GM18858 (cell line): Measurements from ENCODE around the gene GPAT3.
"Not testable (repeated sequence)": the region's sequence is repeated elsewhere in the genome, so short reads cannot be mapped to it uniquely, and the experiment has no call there.

ENCODE experiments used
- ATAC-seq: cut with Tn5 transposase; IDR thresholded peaks from one replicate; pipeline ENCODE4 v1.9.1; 2021; ENCODE audit not compliant: unreplicated experiment

Gene GPAT3

DNA sequence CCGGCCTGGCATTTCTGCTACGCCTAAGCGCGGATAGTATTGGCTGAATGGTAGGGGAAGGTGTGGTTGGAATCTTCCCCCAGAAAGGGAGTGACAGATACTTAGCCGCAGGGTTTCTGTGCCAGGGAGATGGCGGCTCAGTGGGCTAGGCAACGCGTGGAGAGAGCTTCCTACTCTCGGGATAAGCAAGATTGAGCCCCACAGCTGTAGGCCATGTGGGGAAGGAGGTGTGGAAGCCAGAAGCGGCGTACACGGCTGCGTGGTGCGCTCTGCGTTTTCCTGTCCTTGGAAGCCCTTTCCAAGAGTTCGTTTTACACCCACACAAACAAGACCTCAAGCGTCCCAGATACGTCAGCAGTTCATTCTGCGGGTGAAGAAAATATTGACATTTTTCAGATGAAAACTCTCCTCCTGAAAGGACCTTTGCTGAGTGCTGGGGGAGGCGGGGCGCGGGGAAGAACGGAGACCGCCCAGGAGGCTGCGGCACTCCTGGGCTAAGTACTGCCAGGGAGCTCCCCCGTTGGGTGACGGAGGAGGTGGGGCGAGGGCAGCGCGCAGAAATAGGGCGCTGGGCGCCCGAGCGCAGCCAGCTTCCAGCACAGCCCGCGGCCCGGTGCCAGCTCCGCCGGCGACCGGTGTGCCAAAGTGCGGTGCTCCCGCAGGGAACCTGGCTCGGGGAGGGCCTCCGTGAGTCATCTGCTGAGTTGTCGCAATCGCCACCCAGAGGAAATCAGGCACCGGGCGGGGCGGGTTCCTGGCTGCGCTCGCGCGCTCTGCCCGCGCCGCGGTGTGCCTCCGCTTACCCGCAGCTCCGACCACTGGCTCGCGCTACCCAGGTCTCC is at the start of gene GPAT3:
TSS of gene GPAT3 (plus strand) at position 589 of the 842 bp plus-strand sequence. CDS start 515 bp downstream, outside the sequence.
- ATAC-seq = peak; percentile 59

DNA sequence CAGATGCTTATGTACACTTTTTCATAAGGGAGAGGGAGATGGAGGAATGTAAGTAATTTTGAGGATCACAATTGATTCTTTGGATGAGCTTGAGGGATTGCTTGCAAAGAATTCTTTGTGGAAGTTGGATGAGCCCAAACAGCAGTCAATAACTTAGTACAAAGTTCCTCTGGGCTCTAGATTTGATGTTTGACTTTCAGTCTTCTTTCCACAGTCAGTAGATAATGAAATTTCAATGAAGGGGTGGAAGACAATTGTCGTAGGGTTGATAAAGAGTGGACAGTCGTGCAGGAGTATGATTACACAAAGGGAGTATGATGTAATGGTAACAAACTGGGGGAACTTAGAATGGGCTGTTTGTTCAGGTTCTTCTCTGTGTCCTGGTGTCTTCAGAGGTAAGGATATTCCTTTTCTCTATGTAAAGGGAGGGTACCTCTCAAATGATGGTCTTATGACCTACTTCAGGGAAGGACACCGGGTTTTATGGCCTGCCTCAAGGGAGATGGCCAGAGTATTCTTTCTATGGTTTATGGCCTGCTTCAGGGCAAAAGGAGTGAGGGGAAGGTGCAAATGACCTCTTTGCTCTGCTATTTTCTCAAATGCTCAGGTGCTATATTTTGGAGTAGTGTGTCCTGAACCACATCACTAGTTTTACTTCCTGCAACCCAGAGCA is 49.3 kb upstream of the GPAT3 start:
- no peak for ATAC-seq

DNA sequence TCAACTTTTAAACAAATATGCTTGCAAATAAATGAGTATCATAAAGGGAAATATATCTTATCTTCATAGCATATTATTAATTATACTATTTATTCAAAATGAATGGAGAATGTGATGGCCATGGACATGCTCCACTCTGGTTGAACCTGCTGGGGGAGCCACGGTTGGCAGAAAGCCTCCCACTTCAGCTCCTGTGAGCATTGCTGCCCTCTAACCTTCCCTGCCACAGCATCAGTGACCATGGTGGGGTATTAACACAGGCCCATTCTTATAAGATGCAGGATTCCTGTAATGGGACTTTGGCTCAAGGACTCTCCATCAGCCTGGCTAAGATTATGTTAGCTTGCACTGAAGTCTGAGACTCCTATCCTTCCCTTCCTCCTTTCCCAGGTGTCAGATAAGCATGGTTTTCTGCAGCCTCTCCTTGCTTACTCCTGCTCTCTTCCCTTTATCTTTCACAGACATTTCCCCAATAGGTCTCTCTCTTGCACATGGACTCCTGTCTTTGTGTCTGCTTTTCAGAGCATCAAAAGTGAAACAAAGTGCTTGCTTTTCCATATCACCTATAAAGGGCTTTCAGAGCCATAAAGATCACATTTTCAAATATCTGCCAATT is 46.1 kb upstream of the GPAT3 start:
- ATAC-seq = no peak

DNA sequence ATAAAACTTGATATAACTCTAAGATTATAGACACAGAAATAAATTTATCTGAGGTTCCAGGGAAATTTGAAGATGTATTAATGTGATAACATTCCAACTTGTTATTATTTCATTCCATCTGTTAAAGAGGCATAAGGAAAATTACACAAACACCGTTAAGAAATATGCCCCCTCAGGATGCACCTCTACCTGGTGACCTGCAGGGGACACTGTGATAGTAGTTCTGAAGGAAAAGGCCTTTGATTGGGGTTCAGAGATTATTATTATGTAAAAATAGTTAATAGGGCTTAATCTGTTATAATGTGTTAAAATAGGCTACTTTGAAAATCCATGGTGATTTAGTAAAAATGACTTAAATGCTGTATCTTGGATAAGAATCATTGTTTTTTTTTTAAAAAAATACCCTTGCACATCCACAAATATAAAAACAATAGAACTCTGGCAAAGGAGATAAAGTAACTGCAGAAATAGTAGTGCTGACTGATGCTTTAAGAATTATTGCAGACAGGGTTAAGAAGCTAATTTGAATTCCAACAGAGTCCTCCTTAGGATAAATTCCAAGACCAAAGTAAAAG is 44.9 kb upstream of the GPAT3 start:
- ATAC-seq = peak; percentile 84

DNA sequence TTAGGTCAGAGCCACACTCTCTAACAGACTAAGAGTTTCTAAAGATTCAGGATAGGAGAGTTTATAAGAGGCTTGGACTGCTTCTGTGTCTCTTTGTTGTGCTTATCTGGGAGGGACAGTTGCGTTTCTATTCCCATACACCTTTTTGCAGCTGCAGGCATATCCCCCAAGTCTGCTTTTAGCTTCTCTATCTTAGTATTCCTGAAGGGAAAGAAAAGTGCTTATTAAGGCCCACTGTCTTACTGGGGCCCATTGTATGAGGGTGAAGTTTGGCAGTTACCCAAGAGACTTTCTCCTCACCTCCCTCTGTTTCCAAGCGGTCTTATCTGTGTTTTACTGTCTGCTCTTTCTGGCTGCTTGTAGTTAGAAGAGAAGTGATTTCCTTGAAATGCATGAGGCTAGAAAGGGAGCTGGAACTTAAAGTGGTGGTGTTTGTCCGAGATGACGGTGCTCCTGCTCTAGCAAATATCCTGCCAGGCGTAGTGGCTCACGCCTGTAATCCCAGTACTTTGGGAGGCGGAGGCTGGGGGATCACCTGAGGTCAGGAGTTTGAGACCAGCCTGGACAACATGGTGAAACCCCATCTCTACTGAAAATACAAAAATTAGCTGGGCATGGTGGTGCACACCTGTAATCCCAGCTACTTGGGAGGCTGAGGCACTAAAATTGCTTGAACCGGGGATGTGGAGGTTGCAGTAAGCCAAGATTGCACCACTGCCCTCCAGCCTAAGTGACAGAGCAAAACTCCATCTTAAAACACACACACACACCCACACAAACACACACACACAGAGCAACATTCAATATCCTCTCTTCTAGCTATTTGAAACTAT is 39.6 kb upstream of the GPAT3 start:
- ATAC-seq = not testable (repeated sequence)

DNA sequence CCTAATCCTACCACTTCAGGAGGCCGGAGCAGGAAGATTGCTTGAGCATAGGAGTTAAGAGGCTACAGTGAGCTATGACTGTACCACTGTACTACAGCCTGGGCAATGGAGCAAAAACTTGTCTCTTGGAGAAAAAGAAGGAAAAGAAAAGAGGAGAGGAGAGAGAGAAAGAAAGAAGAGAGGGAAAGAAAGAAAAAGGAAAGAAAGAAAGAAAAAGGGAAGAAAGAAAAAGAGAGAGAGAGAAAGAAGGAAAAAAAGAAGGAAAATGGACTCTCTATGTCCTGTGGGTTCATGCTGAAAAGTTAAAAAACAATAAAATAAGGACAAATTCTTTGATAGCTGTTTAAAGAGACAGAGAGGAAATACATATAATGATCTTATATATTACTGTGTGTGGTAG is 37.7 kb upstream of the GPAT3 start:
- no peak for ATAC-seq

GRCh38 chr4:83501671-83502070 is 34.2 kb upstream of the GPAT3 start:
- not testable (repeated sequence) for ATAC-seq

DNA sequence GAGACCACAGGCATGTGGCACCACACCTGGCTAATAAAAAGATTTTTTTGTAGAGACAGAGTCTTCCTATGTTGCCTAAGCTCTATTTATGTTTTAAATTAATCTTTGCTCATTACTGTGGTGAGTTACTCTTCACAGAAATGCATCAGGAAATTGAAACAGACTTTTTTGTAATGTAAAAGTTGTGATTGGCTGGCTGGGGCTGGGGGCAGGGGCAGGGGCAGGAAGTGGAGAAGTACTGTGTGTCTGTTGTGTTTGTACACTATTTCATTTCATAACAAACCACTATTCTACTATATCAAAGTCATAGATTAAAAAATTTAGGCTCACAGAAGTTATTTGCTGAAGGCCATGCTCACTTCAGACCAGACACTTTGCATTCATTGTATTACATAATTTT is 31.9 kb upstream of the GPAT3 start:
- ATAC-seq = no peak

DNA sequence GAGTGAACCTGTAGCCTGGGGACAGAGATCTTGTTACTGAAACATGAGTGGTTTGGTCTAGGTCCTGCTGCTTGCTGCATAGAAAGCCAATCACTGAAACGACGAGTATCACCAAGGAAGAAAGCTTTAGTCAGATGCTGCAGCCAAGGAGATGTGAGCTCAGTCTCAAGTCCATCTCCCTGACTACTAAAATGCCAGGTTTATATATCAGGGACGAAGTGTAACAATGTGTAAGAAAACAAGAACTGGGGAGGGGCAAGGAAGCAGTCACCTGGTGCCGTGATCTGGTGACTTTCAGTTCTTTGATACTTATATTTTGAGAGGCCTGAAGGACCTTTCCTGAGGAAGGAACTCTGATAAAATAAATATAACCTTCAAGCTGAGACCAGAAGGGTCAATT is 31.4 kb upstream of the GPAT3 start:
- ATAC-seq = no peak

- no peak for ATAC-seq
These were observed 30.9 kb upstream of the GPAT3 start for GRCh38 chr4:83504996-83505395.

DNA sequence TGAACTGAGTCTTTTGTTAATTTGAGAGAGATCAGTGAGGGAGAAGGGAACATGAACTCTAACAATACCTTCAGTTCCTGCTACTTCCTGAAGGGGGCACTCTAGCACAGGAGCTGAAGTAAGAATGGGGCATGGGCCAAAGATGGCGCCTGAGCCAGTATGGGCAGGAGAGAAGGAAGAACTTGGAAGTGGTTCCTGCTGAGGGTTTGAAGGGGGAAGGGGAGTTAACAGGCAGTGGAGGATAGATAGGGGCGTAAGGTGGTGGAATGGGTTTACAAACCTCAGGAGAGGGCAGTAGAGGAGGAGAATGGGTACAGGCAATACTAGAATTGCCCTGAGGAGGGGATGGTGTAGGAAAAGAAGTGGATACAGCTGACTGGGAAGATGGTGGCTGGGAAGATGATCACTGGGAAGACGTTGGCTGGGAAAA is 26.7 kb upstream of the GPAT3 start:
- not testable (repeated sequence) for ATAC-seq

- ATAC-seq = no peak
These were observed 25.5 kb upstream of the GPAT3 start for GRCh38 chr4:83510442-83510841.

DNA sequence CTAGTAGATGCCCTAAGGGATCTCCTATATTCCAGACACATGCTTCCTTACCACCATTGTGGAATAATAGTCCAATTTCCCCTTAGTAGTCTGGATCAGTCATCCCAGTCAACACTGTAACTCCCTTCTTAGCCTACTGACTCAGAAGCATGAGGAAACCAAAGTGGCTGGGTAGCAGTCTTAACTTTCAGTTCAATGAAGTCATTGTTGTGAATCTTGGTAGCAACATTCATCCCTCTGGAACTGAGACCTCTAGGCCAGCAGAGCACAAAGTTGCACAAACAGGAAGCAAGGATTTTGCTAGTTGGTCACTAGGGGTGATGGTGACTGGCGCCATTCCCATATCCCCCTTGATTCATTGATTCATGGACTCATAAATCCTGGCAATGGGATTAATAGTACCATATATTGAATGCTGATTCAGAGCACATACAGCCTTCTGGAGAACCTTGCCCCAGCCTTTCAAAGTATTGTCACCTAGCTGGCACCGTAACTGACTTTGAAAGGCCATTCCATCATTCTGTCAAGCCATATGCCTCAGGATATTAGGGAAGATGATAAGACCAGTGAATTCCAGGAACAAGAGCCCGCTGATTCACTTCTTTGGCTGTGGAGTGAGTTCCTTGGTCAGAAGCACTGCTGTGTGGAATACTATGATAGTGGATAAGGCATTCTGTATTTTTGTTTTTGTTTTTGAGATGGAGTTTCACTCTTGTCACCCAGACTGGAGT is 19.7 kb upstream of the GPAT3 start:
- no peak for ATAC-seq

GRCh38 chr4:83522239-83522638 is 13.7 kb upstream of the GPAT3 start:
- ATAC-seq = no peak

DNA sequence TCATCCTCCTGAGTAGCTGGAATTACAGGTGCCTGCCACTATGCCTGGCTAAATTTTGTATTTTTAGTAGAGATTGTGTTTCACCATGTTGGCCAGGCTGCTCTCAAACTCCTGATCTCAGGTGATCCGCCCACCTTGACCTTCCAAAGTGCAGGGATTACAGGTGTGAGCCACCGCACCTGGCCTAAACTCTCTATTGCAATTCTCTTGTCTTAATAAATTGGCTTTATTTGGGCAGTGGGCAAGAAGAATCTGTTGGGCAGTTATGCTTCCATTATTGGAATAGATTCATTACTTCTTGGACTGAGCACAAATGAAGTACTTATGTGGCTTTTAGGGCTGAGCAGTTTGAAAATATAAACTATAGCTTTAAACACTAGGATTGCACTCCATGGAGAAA is 8.2 kb upstream of the GPAT3 start:
- no peak for ATAC-seq

- peak; percentile 3 for ATAC-seq
These were observed 709 bp downstream of the GPAT3 start for GRCh38 chr4:83536362-83537272.

DNA sequence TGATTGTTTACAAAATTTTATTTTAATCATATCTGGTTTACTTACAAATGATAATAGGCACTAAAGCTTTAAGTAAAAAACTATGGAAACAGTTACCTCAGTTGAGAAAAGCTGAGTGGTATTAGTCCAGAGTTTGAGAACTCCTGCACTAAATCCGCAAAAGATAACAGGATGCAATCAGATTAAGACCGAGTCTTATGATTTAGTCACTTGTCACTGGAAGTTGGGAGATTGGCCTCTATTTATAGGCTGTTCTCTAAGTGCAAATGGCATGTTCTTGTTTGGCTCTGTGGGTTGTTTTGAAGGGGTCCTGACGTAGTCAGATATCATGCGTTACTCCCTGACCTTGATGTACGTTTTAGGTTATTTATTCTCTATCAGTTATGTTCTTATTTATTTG is 6.3 kb downstream of the GPAT3 start:
- no peak for ATAC-seq

DNA sequence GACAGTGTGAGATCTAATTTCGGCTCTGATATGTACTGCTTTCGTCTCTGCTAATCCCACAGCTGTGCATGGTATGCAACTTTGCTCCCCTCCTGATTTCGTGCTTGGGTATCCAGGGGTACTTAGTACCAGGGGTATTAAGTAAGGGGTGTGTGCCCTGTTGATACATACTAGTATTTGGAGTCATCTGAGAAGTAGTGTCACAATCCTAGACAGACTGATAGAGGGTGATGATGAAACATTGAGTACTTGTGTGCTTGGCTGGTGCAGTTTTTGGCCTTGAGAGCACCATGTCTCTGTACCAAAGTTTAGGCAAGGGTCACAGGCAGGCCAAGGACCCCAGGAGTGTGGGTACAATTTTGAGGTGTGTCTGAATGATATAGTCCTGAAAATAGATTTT is 10.9 kb downstream of the GPAT3 start:
- ATAC-seq = no peak
